T-helper 2 cell treated with Interferon-gamma antibody and Interleukin-4, amounts not matched to agents 100 ng/mL and 5 ng/mL, for 36 hours (primary cell): ENCODE results near the gene SMYD1. TPM values are rescaled to one million over a fixed set of nuclear protein-coding genes. Genes with fewer than 3 reads are reported as not detected.

Experiments
- intact Hi-C: fragments of 100-400 bp; cut with micrococcal nuclease; formaldehyde crosslinking; loops from one replicate; pipeline ENCODE4 v1.15.1; 2023
- total RNA-seq: library from RNA; stranded (reverse); gene quantifications from 2 replicates; pipeline ENCODE4 v1.2.3, GENCODE V29; 2022

The SMYD1 gene
- total RNA-seq, 1 donor from 2014 or later: not detected

- intact Hi-C loops: no loop called here
Observed at GRCh38 chr2:88086401-88086800, 18.8 kb downstream of the SMYD1 start.

GRCh38 chr2:88087073-88087472, 19.4 kb downstream of the SMYD1 start:
- intact Hi-C loops: no loop called here

GRCh38 chr2:88087763-88088162, 20.1 kb downstream of the SMYD1 start:
- intact Hi-C loops: no loop called here

- intact Hi-C loops: no loop called here
Observed at GRCh38 chr2:88088999-88089398, 21.4 kb downstream of the SMYD1 start.

GRCh38 chr2:88090446-88091283, 23.0 kb downstream of the SMYD1 start:
- intact Hi-C loops: no loop called here

- intact Hi-C loops: no loop called here
Observed at GRCh38 chr2:88091943-88092342, 24.3 kb downstream of the SMYD1 start.

- intact Hi-C loops: no loop called here
Observed at GRCh38 chr2:88092773-88093172, 25.1 kb downstream of the SMYD1 start.

GRCh38 chr2:88095022-88095421, 27.4 kb downstream of the SMYD1 start:
- intact Hi-C loops: no loop called here

- intact Hi-C loops: no loop called here
Observed at GRCh38 chr2:88096708-88097107, 29.1 kb downstream of the SMYD1 start.

GRCh38 chr2:88097192-88097591, 29.6 kb downstream of the SMYD1 start:
- intact Hi-C loops: no loop called here

GRCh38 chr2:88097891-88098557, 30.4 kb downstream of the SMYD1 start:
- intact Hi-C loops: no loop called here

GRCh38 chr2:88098558-88098900, 30.9 kb downstream of the SMYD1 start:
- intact Hi-C loops: no loop called here

- intact Hi-C loops: no loop called here
Observed at GRCh38 chr2:88099798-88100488, 32.3 kb downstream of the SMYD1 start.

- intact Hi-C loops: no loop called here
Observed at GRCh38 chr2:88100489-88100858, 32.8 kb downstream of the SMYD1 start.

- intact Hi-C loops: no loop called here
Observed at GRCh38 chr2:88108796-88109195, 41.2 kb downstream of the SMYD1 start.

GRCh38 chr2:88110830-88111229, 43.2 kb downstream of the SMYD1 start:
- intact Hi-C loops: no loop called here

GRCh38 chr2:88113069-88113468, 45.4 kb downstream of the SMYD1 start:
- intact Hi-C loops: no loop called here

- intact Hi-C loops: no loop called here
Observed at GRCh38 chr2:88114889-88115288, 47.3 kb downstream of the SMYD1 start.

GRCh38 chr2:88115825-88116518, 48.3 kb downstream of the SMYD1 start:
- intact Hi-C loops: no loop called here

- intact Hi-C loops: no loop called here
Observed at GRCh38 chr2:88116669-88117432, 49.2 kb downstream of the SMYD1 start.

GRCh38 chr2:88117973-88118372, 50.3 kb downstream of the SMYD1 start:
- intact Hi-C loops: no loop called here
